ENCODE data around the gene GJB6.

- TF ChIP-seq CTCF (conservative IDR thresholded peaks at IDR 0.05 in 1 of 2, IDR thresholded peaks at IDR 0.05 in 1 of 2; ENCODE audit: extremely low read depth in 1 of 2, insufficient read depth in 1 of 2, low read depth in 1 of 2, low read length in 2 of 2), result no peak
- no peak for TF ChIP-seq EZH2 (IDR thresholded peaks at IDR 0.05; ENCODE audit: borderline replicate concordance, low read length)
These were observed 22.0 kb upstream of the GJB6 start for GRCh38 chr13:20254076-20254475.
